Left renal cortex interstitium (tissue), 4 donors: ENCODE results near the gene SFMBT2. TPM values are rescaled to one million over a fixed set of nuclear protein-coding genes. Genes with fewer than 3 reads are reported as not detected.

Source experiments
- DNase-seq, 4 donors: peaks; one replicate each; pipeline ENCODE4 v3.0.0-alpha.2; 2013; ENCODE audit warnings: low read depth in 4 of 4, low spot score in 2 of 4, missing footprints in 1 of 4
- polyA plus RNA-seq, 4 donors: library from polyadenylated mRNA; unstranded; fragments of 120-200 nt; gene quantifications; one replicate each; pipeline ENCODE4 v1.2.1, GENCODE V29; 2013; ENCODE audit not compliant: insufficient read length in 4 of 4

Gene SFMBT2
- polyA plus RNA-seq, 4 donors, result 5.2 to 8.4 (median 6.4) TPM

GRCh38 chr10:7426349-7426748 is 15.5 kb upstream of the SFMBT2 start:
- DNase-seq, result no peak

DNA sequence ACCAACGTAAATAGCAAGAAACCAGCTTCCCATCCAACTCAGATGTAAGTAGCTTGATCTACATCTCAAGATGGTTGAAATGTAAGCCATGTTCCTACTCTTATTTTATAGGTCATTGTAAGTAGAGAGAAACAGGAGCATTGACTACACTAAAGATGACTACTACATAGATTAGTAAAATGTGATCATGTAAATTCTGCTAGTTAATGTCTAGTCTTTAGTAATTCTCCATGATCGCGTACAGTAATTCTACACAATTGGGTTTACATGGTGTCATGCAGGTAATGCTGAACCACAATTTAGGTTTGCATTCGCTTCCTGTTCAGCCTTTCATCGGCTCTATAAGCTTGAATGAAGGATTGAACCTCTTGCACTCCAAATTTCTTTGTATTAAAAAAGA is 14.9 kb upstream of the SFMBT2 start:
- DNase-seq, result no peak

GRCh38 chr10:7424919-7425318 is 14.1 kb upstream of the SFMBT2 start:
- no peak for DNase-seq

- DNase-seq, result no peak
Measured at GRCh38 chr10:7424315-7424714, 13.5 kb upstream of the SFMBT2 start.

DNA sequence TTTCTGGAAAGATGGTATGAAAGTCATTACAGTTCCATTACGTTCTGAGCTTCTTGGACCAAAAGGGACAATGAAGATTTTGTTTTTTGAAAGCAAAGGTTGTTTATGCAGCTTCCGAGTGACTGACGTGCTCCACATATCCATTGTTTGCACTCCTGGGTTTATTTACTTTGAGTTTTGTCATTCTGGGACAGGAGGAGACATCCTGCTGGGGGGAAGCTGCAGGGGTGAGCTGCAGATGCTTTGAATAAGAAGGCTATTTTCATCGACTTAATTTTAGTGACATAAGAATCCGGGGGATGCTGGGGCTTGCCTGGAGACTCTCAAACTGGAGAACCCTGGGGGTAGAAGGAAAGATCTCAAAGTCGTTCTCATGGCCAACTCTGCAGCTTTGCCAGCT is 12.7 kb upstream of the SFMBT2 start:
- no peak for DNase-seq

GRCh38 chr10:7421526-7421925 is 10.7 kb upstream of the SFMBT2 start:
- no peak for DNase-seq

DNA sequence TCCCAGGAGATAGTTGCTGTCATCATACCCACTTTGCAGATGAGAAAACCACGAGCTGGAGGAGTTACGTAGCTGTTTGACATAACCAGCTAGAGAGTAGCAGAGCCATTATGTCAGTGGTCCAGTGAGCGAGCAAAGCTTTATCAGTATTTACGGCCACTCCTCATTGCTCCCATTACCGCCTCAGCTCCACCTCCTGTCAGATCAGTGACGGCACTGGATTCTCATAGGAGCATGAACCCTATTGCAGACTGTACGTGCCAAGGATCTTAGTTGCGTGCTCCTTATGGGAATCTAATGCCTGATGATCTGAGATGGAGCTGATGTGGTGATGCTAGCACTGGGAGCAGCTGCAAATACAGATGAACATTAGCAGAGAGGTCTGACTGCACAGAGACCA is 9.2 kb upstream of the SFMBT2 start:
- no peak for DNase-seq

DNA sequence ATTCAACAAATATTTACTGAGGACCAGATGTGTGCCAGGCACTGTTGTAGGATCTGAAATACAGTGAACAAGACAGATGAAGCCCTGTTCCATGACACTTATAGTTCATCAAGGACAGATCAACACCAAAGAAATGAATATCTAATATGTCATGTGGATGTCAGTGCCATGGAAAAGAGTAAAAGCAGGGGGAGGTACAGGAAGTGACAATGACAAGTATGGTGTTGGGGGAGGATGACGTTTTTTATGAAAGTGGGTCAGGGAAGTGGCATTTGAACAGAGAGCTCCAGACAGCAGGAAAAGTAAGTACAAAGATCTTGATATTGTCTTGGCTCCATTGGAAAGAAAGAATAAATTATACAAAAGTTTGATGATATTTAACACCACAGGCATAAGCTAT is 7.0 kb upstream of the SFMBT2 start:
- DNase-seq, result no peak

- no peak for DNase-seq
Measured at GRCh38 chr10:7417103-7417623, 6.3 kb upstream of the SFMBT2 start.

DNA sequence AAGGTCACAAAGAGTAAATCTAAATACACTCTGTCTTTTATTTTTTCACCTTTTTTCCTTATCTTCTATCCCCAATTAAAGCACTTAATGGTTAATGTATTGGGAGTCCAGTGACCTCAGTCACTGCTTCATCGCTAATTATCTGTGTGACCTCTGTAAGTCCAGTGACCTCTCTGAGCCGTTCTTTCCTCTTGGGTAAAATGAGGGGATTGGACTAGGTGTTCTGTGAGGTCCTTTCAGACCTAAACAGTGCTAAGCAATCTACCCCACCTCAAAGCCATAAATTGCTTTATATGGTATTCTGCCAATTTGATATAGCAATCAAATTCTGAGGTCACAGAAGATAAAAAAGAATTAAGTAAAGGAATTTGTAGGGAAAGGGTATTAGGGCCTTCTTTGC is 3.9 kb upstream of the SFMBT2 start:
- no peak for DNase-seq

DNA sequence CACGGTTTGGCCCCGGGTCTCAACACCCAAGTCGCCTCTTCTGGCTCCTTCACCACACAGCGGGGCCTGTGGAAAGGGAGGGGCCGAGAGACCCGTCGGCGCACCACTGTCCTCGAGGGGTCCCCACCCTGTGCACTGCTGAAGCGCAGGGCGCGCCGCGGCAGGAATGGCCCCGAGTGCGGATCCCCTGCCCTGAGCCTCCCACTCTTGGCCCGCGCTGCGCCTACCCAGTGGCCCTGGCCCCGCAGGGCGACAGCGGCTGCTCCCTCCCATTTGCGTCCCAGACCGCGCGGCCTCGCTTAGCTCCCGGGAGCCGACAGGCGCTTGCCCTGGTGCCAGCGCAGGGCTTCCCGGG is 2.1 kb upstream of the SFMBT2 start:
- DNase-seq, result no peak

DNA sequence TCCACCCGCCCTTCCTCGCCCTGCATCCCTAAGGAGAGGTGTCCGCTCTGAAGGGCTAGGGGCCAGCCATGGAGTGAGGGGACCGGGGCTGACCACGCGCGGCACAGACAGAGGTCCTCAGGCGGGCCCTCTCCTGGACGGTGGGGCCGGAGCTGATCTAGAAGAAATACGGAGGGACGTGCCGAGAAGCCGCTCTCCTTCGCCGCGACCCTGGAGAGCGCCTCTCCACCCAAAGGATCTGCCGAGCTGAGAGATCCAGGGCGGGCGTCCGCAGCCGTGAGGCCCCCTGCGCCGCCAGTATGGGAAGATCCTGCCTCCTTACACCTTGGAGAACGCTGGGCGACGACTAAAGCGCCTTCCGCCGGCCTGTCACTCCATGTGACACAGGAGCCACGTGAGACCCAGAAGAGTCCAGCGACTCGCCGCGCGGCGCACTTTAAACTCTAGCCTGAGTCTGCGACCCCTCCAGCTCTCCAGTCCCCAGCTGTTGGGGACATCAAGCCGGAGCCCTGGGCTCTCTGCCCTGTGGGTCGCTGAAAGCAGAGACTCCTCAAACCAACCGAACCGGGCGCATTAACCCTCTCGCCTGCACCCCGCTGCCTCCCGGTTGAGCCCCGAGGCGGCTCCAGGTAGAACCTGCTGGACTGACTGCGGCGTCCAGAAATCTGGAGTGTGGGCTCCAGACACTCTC is 1.5 kb upstream of the SFMBT2 start:
- no peak for DNase-seq

DNA sequence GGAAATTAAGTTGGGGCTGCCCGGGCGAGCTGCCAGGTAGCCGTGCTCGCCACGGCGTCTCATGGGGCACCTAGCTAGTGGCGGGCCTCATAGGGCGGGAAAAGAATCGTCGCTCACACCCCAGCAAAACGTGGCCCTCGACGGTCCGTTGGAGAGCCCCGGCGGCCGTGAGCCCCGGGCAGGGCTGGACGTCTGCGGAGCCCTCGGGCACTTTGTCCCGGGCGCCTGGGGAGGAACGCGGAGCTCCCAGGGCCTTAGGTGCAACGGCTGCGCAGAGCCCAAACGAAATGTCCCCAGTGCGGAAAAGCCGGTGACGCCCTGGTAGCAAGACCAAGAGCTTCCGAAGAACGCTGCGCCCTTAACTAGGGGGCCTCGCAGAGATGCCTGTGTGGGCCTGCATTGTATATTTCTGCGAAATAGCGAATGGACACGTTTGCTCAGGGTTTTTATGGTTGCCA is 866 bp upstream of the SFMBT2 start:
- no peak for DNase-seq

DNA sequence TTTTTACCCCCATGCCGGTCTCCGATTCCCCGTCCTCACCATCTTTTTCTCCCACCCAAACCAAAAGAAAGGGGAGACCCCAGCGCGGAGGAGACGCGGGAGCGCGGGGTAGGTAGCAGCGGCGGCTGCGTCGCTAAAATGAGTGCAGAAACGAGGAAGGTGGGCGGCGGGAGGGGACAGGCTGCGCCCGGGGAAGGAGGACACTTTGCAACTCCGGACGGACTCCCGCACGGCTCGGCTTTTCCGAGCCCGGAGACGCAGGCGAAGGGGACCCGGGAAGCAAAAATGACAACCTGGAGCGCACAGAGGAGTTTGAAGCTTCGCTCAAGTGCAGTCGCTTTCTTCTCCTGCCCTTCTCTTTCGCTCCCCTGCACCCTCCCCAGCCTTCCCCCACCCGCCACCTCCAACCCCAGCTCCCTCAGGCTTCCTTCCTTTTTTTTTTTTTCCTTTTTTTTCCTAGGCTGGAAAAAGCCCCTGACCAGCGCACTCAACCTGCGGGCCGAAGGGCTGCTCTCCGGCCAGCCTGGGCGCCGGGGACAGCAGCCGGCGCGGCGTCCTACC is 453 bp downstream of the SFMBT2 start:
- no peak for DNase-seq

- DNase-seq, result no peak
Measured at GRCh38 chr10:7409732-7410168, 1.1 kb downstream of the SFMBT2 start.

DNA sequence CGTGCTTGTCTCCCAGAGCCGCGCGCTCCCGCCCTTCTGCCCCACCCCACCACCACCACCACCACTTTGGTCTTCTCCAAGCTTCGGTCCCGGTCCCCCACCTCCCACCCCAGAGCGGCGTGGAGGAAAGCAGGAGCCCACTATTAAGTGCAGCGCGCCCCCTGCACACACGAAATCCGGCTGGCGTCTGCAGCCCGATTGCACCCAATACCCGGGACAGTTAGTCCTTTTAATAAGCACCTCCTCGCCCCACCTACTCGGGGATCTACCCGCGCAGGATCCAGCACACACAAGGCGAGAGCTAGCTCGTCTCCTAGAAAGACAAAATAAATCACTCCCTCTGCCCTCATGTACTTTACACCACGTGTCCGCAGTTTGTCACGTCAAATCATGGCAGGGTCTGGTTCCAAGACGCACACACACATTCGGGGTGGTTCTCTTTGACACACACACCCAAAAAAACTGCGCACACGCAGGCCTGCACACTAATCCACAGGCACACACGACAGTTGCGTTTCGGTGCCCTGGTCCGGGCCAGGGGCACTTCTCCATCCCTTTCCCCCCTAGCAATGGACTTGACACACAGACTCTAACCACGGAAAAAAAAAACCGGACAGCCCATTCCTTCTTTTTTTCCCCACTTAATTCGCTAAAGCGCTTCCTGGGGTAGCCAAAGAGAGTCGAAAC is 1.6 kb downstream of the SFMBT2 start:
- DNase-seq, result no peak

GRCh38 chr10:7408291-7409044 is 2.4 kb downstream of the SFMBT2 start:
- DNase-seq, result no peak

DNA sequence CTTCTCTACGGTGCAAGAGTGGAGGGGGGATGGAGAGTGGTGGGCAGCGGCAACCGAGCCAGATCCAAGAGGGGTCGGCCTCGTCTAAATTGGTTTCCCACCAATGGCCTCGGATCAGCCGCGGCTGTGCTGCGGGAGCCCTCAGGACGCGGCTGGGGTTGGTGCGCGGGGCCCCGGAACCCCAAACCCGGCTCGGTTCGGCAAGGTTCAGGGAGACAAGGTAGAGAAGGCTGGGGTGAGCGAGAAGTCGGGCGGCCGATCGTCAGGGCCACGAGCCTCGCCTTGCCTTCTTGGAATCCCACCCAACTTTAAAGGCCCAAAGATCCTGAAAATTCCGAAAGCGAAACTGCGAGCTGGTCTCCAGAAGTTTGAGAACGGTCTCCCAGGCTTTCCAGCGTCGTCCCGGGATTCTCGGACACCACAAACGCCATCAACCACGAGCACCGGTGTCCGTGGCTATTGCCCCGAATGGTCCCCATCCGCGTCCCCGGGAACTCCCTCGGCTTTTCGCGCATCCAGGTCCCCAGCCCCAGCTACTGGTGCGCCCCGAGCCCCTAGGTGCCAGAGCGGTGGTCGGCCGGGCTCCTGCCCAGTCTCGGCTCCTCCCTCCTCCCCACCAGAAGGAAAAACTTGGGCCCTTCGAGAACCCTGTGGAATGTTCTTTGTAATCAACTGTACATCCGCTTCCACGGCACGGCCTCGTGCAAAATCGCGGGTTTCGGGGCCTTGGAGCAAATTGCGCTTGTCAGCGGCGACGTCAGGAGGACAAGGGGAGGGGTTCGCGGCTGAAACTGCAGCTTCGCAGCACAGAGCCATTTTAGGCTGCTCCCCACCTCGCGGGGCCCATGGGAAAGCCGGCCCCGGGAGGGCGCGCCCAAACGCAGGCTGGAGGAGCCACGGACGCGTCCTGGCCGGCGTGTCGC is 3.2 kb downstream of the SFMBT2 start:
- DNase-seq, result peak in 1 of 4 donors; percentile 29

- no peak for DNase-seq
Measured at GRCh38 chr10:7406712-7407333, 4.0 kb downstream of the SFMBT2 start.

- no peak for DNase-seq
Measured at GRCh38 chr10:7405637-7406036, 5.2 kb downstream of the SFMBT2 start.
